DOHH2 (cell line): ENCODE measurements around the gene RBM33.

Experiments used
- H3F3A ChIP-seq: fragments of 200-600 bp; sonication (generic), shearing (Covaris generic); 2 replicates; pipeline ENCODE4 v1.6.0; 2016; ENCODE audit warnings: antibody characterized with exemption, mild to moderate bottlenecking; ENCODE audit not compliant: control insufficient read depth, insufficient read depth
- H3K27ac ChIP-seq: fragments of 200-600 bp; sonication (generic); 2 replicates; pipeline ENCODE4 v1.5.1; 2014; ENCODE audit warnings: low read depth, mild to moderate bottlenecking, low read length, moderate library complexity
- H3K27me3 ChIP-seq: fragments of 200-600 bp; sonication (generic); 2 replicates; pipeline ENCODE4 v1.6.1; 2014; ENCODE audit warnings: mild to moderate bottlenecking, low read length, mixed read lengths; ENCODE audit not compliant: control insufficient read depth
- H3K36me3 ChIP-seq: fragments of 200-600 bp; sonication (generic); 2 replicates; pipeline ENCODE4 v1.6.1; 2014; ENCODE audit warnings: mild to moderate bottlenecking, low read length, moderate library complexity, mixed read lengths; ENCODE audit not compliant: control insufficient read depth
- H3K4me1 ChIP-seq: fragments of 200-600 bp; sonication (generic); 2 replicates; pipeline ENCODE4 v1.6.1; 2014; ENCODE audit warnings: mild to moderate bottlenecking, low read length, mixed read lengths; ENCODE audit not compliant: control insufficient read depth
- H3K4me2 ChIP-seq: fragments of 200-600 bp; sonication (generic); 2 replicates; pipeline ENCODE4 v1.6.0; 2014; ENCODE audit warnings: mild to moderate bottlenecking, low read length, moderate library complexity
- H3K4me3 ChIP-seq: fragments of 200-600 bp; sonication (generic); 2 replicates; pipeline ENCODE4 v1.5.1; 2014; ENCODE audit warnings: mild to moderate bottlenecking, low read length, mixed read lengths
- H3K79me2 ChIP-seq: fragments of 200-600 bp; sonication (generic); 2 replicates; pipeline ENCODE4 v1.6.1; 2014; ENCODE audit warnings: mild to moderate bottlenecking, low read length, mixed read lengths; ENCODE audit not compliant: control insufficient read depth
- H3K9me2 ChIP-seq: fragments of 200-600 bp; sonication (generic); replicated peaks from 2 replicates; pipeline ENCODE4 v1.6.1; 2014; ENCODE audit warnings: mild to moderate bottlenecking, low read length, mixed read lengths; ENCODE audit not compliant: control insufficient read depth
- H3K9me3 ChIP-seq: fragments of 200-600 bp; sonication (generic); 2 replicates; pipeline ENCODE4 v1.6.1; 2014; ENCODE audit warnings: antibody characterized with exemption, low read length, mixed read lengths; ENCODE audit not compliant: control insufficient read depth, insufficient read depth
- H4K20me1 ChIP-seq: fragments of 200-600 bp; sonication (generic); 2 replicates; pipeline ENCODE4 v1.6.0; 2014; ENCODE audit warnings: low read depth, mild to moderate bottlenecking, antibody characterized with exemption, low read length, moderate library complexity; ENCODE audit not compliant: control insufficient read depth, insufficient read depth
- CTCF ChIP-seq: fragments of 200-600 bp; sonication (generic); IDR thresholded peaks from one replicate; pipeline ENCODE4 v1.5.1; 2014; ENCODE audit warnings: antibody characterized with exemption, mild to moderate bottlenecking, low read depth, low read length; ENCODE audit not compliant: poor library complexity, severe bottlenecking
- EZH2phosphoT487 ChIP-seq: fragments of 200-600 bp; sonication (generic); IDR thresholded peaks from 2 replicates; pipeline ENCODE4 v1.6.1; 2017; ENCODE audit warnings: borderline replicate concordance, mild to moderate bottlenecking, antibody characterized with exemption, low read length, moderate library complexity, mixed read lengths

Gene RBM33

GRCh38 chr7:155721056-155721455 is 76.6 kb downstream of the RBM33 start:
- Histone ChIP-seq H3K4me2 (peak overlapping the region; percentile 99), H3K9me2 (no peaks in the 10 kb centered on the region), H3K79me2 (peaks cover 80% of the 10 kb centered on the region), H4K20me1 (no peaks in the 10 kb centered on the region), H3K4me3 (peak overlapping the region; percentile 81), H3K27me3 (no peaks in the 10 kb centered on the region), H3K36me3 (peaks cover 62% of the 10 kb centered on the region), H3K4me1 (peaks cover 100% of the 10 kb centered on the region), H3K27ac (peak overlapping the region; percentile 95), H3F3A (peaks cover 66% of the 10 kb centered on the region), H3K9me3 (no peaks in the 10 kb centered on the region)
- TF ChIP-seq EZH2phosphoT487 (no peak), CTCF (no peak)

GRCh38 chr7:155722118-155722517 is 77.7 kb downstream of the RBM33 start:
- no peaks in the 10 kb centered on the region for H3K9me3 ChIP-seq
- H3K9me2 ChIP-seq = no peaks in the 10 kb centered on the region
- H3K27ac ChIP-seq = peak overlapping the region; percentile 95
- H3K4me1 ChIP-seq = peaks cover 100% of the 10 kb centered on the region
- H4K20me1 ChIP-seq = no peaks in the 10 kb centered on the region
- peaks cover 80% of the 10 kb centered on the region for H3K79me2 ChIP-seq
- H3K4me2 ChIP-seq = peak overlapping the region; percentile 99
- peak overlapping the region; percentile 81 for H3K4me3 ChIP-seq
- no peaks in the 10 kb centered on the region for H3K27me3 ChIP-seq
- TF ChIP-seq EZH2phosphoT487 = no peak
- TF ChIP-seq CTCF = no peak
- peaks cover 61% of the 10 kb centered on the region for H3F3A ChIP-seq
- peaks cover 62% of the 10 kb centered on the region for H3K36me3 ChIP-seq

- peaks cover 61% of the 10 kb centered on the region for H3F3A ChIP-seq
- peak overlapping the region; percentile 99 for H3K4me2 ChIP-seq
- H3K79me2 ChIP-seq = peaks cover 80% of the 10 kb centered on the region
- no peaks in the 10 kb centered on the region for H3K27me3 ChIP-seq
- no peak for TF ChIP-seq EZH2phosphoT487
- no peak for TF ChIP-seq CTCF
- peaks cover 2% of the 10 kb centered on the region; the same call in 1 of the 2 replicates for H3K9me3 ChIP-seq
- H3K4me3 ChIP-seq = peak overlapping the region; percentile 81
- peak overlapping the region; percentile 95 for H3K27ac ChIP-seq
- H3K4me1 ChIP-seq = peaks cover 98% of the 10 kb centered on the region
- H4K20me1 ChIP-seq = no peaks in the 10 kb centered on the region
- no peaks in the 10 kb centered on the region for H3K9me2 ChIP-seq
- peaks cover 62% of the 10 kb centered on the region for H3K36me3 ChIP-seq
Measured at GRCh38 chr7:155722936-155723335, 78.5 kb downstream of the RBM33 start.
